C4-2B (cell line): Measurements from ENCODE around the gene ACAP3.

Experiments
- CTCF ChIP-seq: fragments of 450-650 bp; conservative IDR thresholded peaks from 2 replicates; pipeline ENCODE4 v1.5.1; 2017; ENCODE audit warnings: mild to moderate bottlenecking
- ZFX ChIP-seq: fragments of 450-650 bp; IDR thresholded peaks from 2 replicates; pipeline ENCODE4 v1.6.1; 2017

- no peak for TF ChIP-seq CTCF
- no peak for TF ChIP-seq ZFX
Observed at GRCh38 chr1:1243266-1243660, 64.5 kb downstream of the ACAP3 start.
